Measurements from ENCODE around the gene RASA2. TPM values are rescaled to one million over a fixed set of nuclear protein-coding genes. Genes with fewer than 3 reads are reported as not detected.
"Not testable (repeated sequence)": the region's sequence is repeated elsewhere in the genome, so short reads cannot be mapped to it uniquely, and the experiment has no call there.

RASA2 gene
- total RNA-seq, 1 experiment from 2014 or later = 17.1 TPM

DNA sequence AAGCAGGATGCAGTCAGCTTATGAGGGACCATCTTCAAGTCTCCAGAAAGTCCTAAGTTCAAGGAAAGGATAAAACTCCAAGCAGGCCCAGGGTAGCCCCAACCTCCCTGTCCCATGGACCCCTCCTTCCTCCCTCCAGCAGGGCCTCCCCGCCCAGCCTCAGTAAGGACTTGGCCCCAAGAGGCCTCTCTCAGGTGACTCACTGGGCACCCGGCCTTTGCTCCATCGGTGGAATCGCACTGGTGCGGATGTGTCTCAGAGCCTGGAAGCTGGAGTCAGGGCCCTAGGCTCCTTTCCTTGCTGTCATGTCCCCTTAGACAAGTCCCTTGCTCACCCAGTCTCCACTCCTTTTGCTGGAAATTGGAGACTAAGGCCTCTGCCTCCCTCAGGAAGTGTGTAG is 136.9 kb downstream of the RASA2 start:
- Histone ChIP-seq H4K20me1 (ENCODE audit: insufficient read depth) (no peaks in the 10 kb centered on the region), H3K36me3 (ENCODE audit: low read depth) (no peaks in the 10 kb centered on the region), H2AFZ (no peak overlapping the region), H3K9me3 (ENCODE audit: insufficient read depth, low read depth) (no peaks in the 10 kb centered on the region), H3K4me2 (no peak overlapping the region), H3K9me2 (ENCODE audit: insufficient read depth) (no peaks in the 10 kb centered on the region), H3K79me2 (ENCODE audit: low read depth) (no peaks in the 10 kb centered on the region), H3K4me3 (no peak overlapping the region), H3K27me3 (ENCODE audit: insufficient read depth, low read depth) (no peaks in the 10 kb centered on the region), H3F3A (ENCODE audit: insufficient read depth, low read depth) (no peaks in the 10 kb centered on the region), H3K4me1 (replicated peaks; ENCODE audit: insufficient read depth) (no peaks in the 10 kb centered on the region), H3K27ac (no peak overlapping the region)
- TF ChIP-seq, protein P1, sequence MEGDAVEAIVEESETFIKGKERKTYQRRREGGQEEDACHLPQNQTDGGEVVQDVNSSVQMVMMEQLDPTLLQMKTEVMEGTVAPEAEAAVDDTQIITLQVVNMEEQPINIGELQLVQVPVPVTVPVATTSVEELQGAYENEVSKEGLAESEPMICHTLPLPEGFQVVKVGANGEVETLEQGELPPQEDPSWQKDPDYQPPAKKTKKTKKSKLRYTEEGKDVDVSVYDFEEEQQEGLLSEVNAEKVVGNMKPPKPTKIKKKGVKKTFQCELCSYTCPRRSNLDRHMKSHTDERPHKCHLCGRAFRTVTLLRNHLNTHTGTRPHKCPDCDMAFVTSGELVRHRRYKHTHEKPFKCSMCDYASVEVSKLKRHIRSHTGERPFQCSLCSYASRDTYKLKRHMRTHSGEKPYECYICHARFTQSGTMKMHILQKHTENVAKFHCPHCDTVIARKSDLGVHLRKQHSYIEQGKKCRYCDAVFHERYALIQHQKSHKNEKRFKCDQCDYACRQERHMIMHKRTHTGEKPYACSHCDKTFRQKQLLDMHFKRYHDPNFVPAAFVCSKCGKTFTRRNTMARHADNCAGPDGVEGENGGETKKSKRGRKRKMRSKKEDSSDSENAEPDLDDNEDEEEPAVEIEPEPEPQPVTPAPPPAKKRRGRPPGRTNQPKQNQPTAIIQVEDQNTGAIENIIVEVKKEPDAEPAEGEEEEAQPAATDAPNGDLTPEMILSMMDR (conservative IDR thresholded peaks at IDR 0.05) = no peak
- TF ChIP-seq EZH2 (IDR thresholded peaks at IDR 0.05; ENCODE audit: low read depth) = no peak
- ChIA-PET CTCF (no interaction called here), POLR2A (ENCODE audit: unreplicated experiment) (no interaction called here)
- DNase-seq = no peak
- no TSS peak for BruUV-seq (replicated peaks)
- intact Hi-C loops (cut with micrococcal nuclease; ENCODE audit: unreplicated experiment) = no loop called here

DNA sequence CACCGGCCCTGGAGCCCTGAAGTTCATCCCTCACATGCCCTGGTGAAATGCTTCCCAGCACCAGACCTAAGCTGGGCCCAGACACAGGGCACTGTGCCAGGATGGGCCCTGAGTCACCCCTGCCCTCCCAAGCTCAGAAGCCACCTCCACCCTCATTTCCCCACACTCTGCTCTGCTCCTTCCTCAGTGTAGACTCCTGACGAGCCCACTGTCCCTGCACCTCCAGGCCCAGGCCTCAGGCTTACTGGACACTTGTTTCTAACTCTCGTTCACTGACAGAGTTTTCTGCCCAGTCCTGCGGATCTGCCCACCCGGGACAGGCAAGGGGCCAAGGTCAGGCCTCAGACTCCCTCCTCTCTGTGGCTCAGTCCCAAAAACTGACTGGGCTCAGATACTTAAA is 138.7 kb downstream of the RASA2 start:
- no peaks in the 10 kb centered on the region for H3K79me2 ChIP-seq (ENCODE audit: low read depth)
- H3K9me2 ChIP-seq (ENCODE audit: insufficient read depth) = no peaks in the 10 kb centered on the region
- H3K36me3 ChIP-seq (ENCODE audit: low read depth) = no peaks in the 10 kb centered on the region
- intact Hi-C loops (cut with micrococcal nuclease; ENCODE audit: unreplicated experiment) = no loop called here
- no peaks in the 10 kb centered on the region for H3K4me1 ChIP-seq (replicated peaks; ENCODE audit: insufficient read depth)
- ChIA-PET CTCF (no interaction called here), POLR2A (ENCODE audit: unreplicated experiment) (no interaction called here)
- peak in 1 of 2 experiments; percentile 18 for DNase-seq
- no peak overlapping the region for H3K4me3 ChIP-seq
- H2AFZ ChIP-seq = no peak overlapping the region; the same call in 1 of the 2 replicates
- no peak overlapping the region for H3K4me2 ChIP-seq
- TF ChIP-seq, protein P1 (conservative IDR thresholded peaks at IDR 0.05) = no peak
- TF ChIP-seq EZH2 (IDR thresholded peaks at IDR 0.05; ENCODE audit: low read depth) = no peak
- no peaks in the 10 kb centered on the region for H3K9me3 ChIP-seq (ENCODE audit: insufficient read depth, low read depth)
- no TSS peak for BruUV-seq (replicated peaks)
- no peaks in the 10 kb centered on the region for H3K27me3 ChIP-seq (ENCODE audit: insufficient read depth, low read depth)
- H4K20me1 ChIP-seq (ENCODE audit: insufficient read depth) = no peaks in the 10 kb centered on the region
- H3F3A ChIP-seq (ENCODE audit: insufficient read depth, low read depth) = no peaks in the 10 kb centered on the region
- no peak overlapping the region for H3K27ac ChIP-seq

DNA sequence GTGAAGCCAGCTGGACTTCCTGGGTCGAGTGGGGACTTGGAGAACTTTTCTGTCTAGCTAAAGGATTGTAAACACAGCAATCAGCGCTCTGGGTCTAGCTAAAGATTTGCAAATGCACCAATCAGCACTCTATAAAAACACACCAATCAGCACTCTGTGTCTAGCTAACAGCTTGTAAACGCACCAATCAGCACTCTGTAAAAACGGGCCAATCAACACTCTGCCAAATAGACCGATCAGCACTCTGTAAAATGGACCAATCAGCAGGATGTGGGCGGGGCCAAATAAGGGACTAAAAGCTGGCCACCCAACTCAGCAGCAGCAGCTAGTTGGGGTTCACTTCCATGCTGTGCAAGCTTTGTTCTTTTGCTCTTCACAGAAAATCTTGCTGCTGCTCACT is 141.5 kb downstream of the RASA2 start:
- intact Hi-C loops (cut with micrococcal nuclease; ENCODE audit: unreplicated experiment); H3K4me3 ChIP-seq; H3K9me3 ChIP-seq (ENCODE audit: insufficient read depth, low read depth); H3F3A ChIP-seq (ENCODE audit: insufficient read depth, low read depth); H3K36me3 ChIP-seq (ENCODE audit: low read depth); H3K4me1 ChIP-seq (replicated peaks; ENCODE audit: insufficient read depth); H3K79me2 ChIP-seq (ENCODE audit: low read depth); H2AFZ ChIP-seq; H3K27me3 ChIP-seq (ENCODE audit: insufficient read depth, low read depth); H4K20me1 ChIP-seq (ENCODE audit: insufficient read depth); H3K4me2 ChIP-seq; POLR2A ChIA-PET (ENCODE audit: unreplicated experiment); BruUV-seq (replicated peaks); H3K9me2 ChIP-seq (ENCODE audit: insufficient read depth); DNase-seq; H3K27ac ChIP-seq; CTCF ChIA-PET: not testable (repeated sequence)

DNA sequence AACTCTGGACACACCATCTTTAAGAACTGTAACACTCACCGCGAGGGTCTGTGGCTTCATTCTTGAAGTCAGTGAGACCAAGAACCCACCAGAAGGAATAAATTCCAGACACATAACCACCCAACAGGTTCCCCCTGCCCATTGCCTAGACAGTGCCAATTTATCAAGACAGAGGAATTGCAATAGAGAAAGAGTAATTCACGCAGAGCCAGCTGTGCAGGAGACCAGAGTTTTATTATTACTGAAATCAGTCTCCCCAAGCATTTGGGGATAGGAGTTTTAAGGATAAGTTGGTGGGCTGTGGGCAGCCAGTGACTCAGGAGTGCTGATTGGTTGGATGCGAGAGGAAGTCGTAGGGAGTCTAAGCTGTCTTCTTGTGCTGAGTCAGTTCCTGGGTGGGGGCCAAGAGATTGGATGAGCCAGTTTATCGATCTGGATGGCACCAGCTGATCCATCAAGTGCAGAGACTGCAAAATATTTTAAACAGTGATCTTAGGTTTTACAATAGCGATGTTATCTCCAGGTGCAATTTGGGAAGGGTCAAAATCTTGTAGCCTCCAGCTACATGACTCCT is 142.1 kb downstream of the RASA2 start:
- H3K4me1 ChIP-seq (replicated peaks; ENCODE audit: insufficient read depth); H3K9me2 ChIP-seq (ENCODE audit: insufficient read depth); H3K36me3 ChIP-seq (ENCODE audit: low read depth); H3K27ac ChIP-seq; CTCF ChIA-PET; H3K4me2 ChIP-seq; H3K27me3 ChIP-seq (ENCODE audit: insufficient read depth, low read depth); H3K4me3 ChIP-seq; H2AFZ ChIP-seq; intact Hi-C loops (cut with micrococcal nuclease; ENCODE audit: unreplicated experiment); BruUV-seq (replicated peaks); DNase-seq; H3F3A ChIP-seq (ENCODE audit: insufficient read depth, low read depth); H3K9me3 ChIP-seq (ENCODE audit: insufficient read depth, low read depth); H3K79me2 ChIP-seq (ENCODE audit: low read depth); H4K20me1 ChIP-seq (ENCODE audit: insufficient read depth); POLR2A ChIA-PET (ENCODE audit: unreplicated experiment): not testable (repeated sequence)

Data from PC-9 (cell line).